HepG2 (cell line): ENCODE measurements around the gene PARK7. TPM values are rescaled to one million over a fixed set of nuclear protein-coding genes. Genes with fewer than 3 reads are reported as not detected.

Experiments
- CCDC6 ChIP-seq: sonication (generic); formaldehyde crosslinking; IDR thresholded peaks from 2 replicates; pipeline ENCODE4 v1.8.1; 2022; ENCODE audit warnings: mild to moderate bottlenecking, missing genetic modification reagents, moderate library complexity
- FLYWCH1 ChIP-seq: sonication (generic); formaldehyde crosslinking; IDR thresholded peaks from 2 replicates; pipeline ENCODE4 v1.8.1; 2023; ENCODE audit warnings: mild to moderate bottlenecking, missing genetic modification reagents
- FOSL2 ChIP-seq: sonication (generic); formaldehyde crosslinking; IDR thresholded peaks from 2 replicates; pipeline ENCODE4 v1.4.0; 2020; ENCODE audit warnings: missing genetic modification reagents
- HOXA3 ChIP-seq: sonication (generic); formaldehyde crosslinking; IDR thresholded peaks from 2 replicates; pipeline ENCODE4 v1.5.0; 2020; ENCODE audit warnings: missing genetic modification reagents
- KDM4B ChIP-seq: sonication (generic); formaldehyde crosslinking; IDR thresholded peaks from 2 replicates; pipeline ENCODE4 v1.4.0; 2020; ENCODE audit warnings: missing genetic modification reagents
- NBN ChIP-seq: fragments of 450-650 bp; conservative IDR thresholded peaks from 2 replicates; pipeline ENCODE4 v1.6.1; 2017
- NCOA1 ChIP-seq: sonication (generic); formaldehyde crosslinking; IDR thresholded peaks from 2 replicates; pipeline ENCODE4 v1.9.0; 2021; ENCODE audit warnings: missing genetic modification reagents
- PLSCR1 ChIP-seq: sonication (generic); formaldehyde crosslinking; IDR thresholded peaks from 2 replicates; pipeline ENCODE4 v1.5.0; 2020; ENCODE audit warnings: missing genetic modification reagents, mild to moderate bottlenecking, borderline replicate concordance
- RBFOX2 ChIP-seq: fragments of 200-400 bp; formaldehyde crosslinking; IDR thresholded peaks from 2 replicates; pipeline ENCODE4 v1.6.1; 2017; ENCODE audit warnings: low read depth, mild to moderate bottlenecking, low read length
- RBM22 ChIP-seq: fragments of 200-400 bp; formaldehyde crosslinking; optimal IDR thresholded peaks from 2 replicates; pipeline ENCODE3; 2017; ENCODE audit warnings: mild to moderate bottlenecking, low read length, moderate library complexity
- RFX5 ChIP-seq: IDR thresholded peaks from 2 replicates; pipeline ENCODE4 v1.6.1; 2011; ENCODE audit warnings: low read depth, low read length, improper control_type of control experiment
- SAP130 ChIP-seq: IDR thresholded peaks from 2 replicates; pipeline ENCODE4 v1.6.1; 2016; ENCODE audit warnings: low read depth
- SIX4 ChIP-seq: sonication (generic); formaldehyde crosslinking; IDR thresholded peaks from 2 replicates; pipeline ENCODE4 v1.4.0; 2020; ENCODE audit warnings: missing genetic modification reagents
- SMARCC2 ChIP-seq: fragments of 450-650 bp; IDR thresholded peaks from 2 replicates; pipeline ENCODE4 v1.6.1; 2017; ENCODE audit warnings: antibody characterized with exemption, mild to moderate bottlenecking
- TGIF2 ChIP-seq: IDR thresholded peaks from 2 replicates; pipeline ENCODE4 v1.6.1; 2016; ENCODE audit warnings: control low read depth, missing compliant biosample characterization
- THAP11 ChIP-seq: IDR thresholded peaks from 2 replicates; pipeline ENCODE4 v1.6.1; 2016; ENCODE audit warnings: missing biosample characterization, missing genetic modification reagents
- TOPORS ChIP-seq: sonication (generic); formaldehyde crosslinking; IDR thresholded peaks from 2 replicates; pipeline ENCODE4 v1.8.0; 2023; ENCODE audit warnings: mild to moderate bottlenecking, missing genetic modification reagents
- ZFP36L1 ChIP-seq: sonication (generic); formaldehyde crosslinking; IDR thresholded peaks from 2 replicates; pipeline ENCODE4 v1.8.0; 2022; ENCODE audit warnings: mild to moderate bottlenecking, missing genetic modification reagents, moderate library complexity
- ZNF3 ChIP-seq: IDR thresholded peaks from 2 replicates; pipeline ENCODE4 v1.7.0; 2017; ENCODE audit warnings: inconsistent platforms
- ZNF513 ChIP-seq: sonication (generic); formaldehyde crosslinking; conservative IDR thresholded peaks from 2 replicates; pipeline ENCODE4 v1.5.0; 2020; ENCODE audit warnings: missing genetic modification reagents
- ZNF720 ChIP-seq: sonication (generic); formaldehyde crosslinking; IDR thresholded peaks from 2 replicates; pipeline ENCODE4 v1.4.0; 2020; ENCODE audit warnings: missing genetic modification reagents
- polyA plus RNA-seq, 8 experiments: library from polyadenylated mRNA; depleted of rRNA in 3 of 8; stranded (reverse) in 7 of 8; unstranded in 1 of 8; fragments of >200 nt; fragmentation: Illumina TruSeq in 4 of 8; extraction: Trizol in 4 of 8; gene quantifications; 2 replicates each; pipeline versions ENCODE4 v1.2.1 to v1.2.3, GENCODE V29; 2011 to 2016; ENCODE audit warnings: low read depth in 4 of 8, missing spikeins in 1 of 8, mixed read lengths in 1 of 8; ENCODE audit not compliant: insufficient read depth in 1 of 8
- total RNA-seq, 5 experiments: library from RNA; depleted of rRNA; stranded (reverse); fragments of >200 nt; fragmentation: Illumina TruSeq; extraction: Trizol; gene quantifications; 2 replicates each; pipeline ENCODE4 v1.2.3, GENCODE V29; 2016; ENCODE audit warnings: low read depth in 1 of 5
- TF ChIP-seq, protein P1 (sequence below): sonication (generic); formaldehyde crosslinking; IDR thresholded peaks from 2 replicates; pipeline ENCODE4 v1.5.0; 2020; ENCODE audit warnings: mild to moderate bottlenecking, missing genetic modification reagents, moderate library complexity
- TF ChIP-seq, protein P2 (sequence below): sonication (generic); formaldehyde crosslinking; IDR thresholded peaks from 2 replicates; pipeline ENCODE4 v1.4.0; 2020; ENCODE audit warnings: missing genetic modification reagents, borderline replicate concordance

PARK7 gene
- total and polyA plus RNA-seq, 2 of the 13 experiments (the other 11 are each of a cell fraction or from before 2014, with no cell fraction given), result 212 to 296 TPM

DNA sequence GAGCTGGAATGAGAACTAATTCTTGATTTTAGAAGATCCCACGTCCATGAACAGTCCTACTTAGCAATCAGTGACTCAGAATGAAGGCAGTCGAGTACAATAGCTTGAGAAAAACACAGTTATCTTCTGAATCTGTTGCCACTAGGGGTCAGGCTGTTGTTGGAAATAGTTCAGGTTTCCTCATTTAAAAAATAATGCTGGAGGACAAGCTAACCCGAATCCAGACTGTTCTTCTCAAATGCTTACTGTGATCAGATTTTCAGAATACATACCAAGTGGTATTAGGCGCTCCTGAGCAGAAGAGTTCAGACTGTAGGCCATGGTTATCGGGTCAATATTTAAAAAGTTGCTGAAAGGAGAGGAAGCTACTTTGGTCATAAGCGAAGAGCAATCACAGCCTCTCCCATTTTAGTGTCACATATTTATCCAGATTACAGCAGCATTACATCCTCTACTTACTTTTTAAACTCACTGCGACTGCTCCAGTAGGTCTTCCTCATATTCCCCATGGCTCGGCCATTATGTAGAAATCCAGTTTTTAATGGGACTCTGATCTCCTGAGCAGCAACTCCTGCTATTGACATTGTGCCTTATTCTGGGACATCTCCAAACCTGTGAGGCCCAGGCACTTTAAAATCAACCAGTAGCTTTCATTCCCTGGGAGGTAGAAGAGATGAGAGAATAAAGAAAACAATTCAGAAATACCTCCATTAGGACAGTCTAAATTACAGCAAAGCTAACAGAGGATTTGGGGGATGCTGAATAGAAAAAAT lies 53.7 kb downstream of the PARK7 start (continued):
- TF ChIP-seq, protein P1, sequence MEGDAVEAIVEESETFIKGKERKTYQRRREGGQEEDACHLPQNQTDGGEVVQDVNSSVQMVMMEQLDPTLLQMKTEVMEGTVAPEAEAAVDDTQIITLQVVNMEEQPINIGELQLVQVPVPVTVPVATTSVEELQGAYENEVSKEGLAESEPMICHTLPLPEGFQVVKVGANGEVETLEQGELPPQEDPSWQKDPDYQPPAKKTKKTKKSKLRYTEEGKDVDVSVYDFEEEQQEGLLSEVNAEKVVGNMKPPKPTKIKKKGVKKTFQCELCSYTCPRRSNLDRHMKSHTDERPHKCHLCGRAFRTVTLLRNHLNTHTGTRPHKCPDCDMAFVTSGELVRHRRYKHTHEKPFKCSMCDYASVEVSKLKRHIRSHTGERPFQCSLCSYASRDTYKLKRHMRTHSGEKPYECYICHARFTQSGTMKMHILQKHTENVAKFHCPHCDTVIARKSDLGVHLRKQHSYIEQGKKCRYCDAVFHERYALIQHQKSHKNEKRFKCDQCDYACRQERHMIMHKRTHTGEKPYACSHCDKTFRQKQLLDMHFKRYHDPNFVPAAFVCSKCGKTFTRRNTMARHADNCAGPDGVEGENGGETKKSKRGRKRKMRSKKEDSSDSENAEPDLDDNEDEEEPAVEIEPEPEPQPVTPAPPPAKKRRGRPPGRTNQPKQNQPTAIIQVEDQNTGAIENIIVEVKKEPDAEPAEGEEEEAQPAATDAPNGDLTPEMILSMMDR, result peak; percentile 50; the same call in 1 of the 2 replicates
- TF ChIP-seq CCDC6 (CRISPR knock-in tag) (0 out of 2 replicates have a peak, but pooled peaks have one; percentile 31), RFX5 (0 out of 2 replicates have a peak, but pooled peaks have one; percentile 45), NBN (no peak), ZNF3 (CRISPR knock-in tag) (no peak), KDM4B (no peak), FOSL2 (CRISPR knock-in tag) (0 out of 2 replicates have a peak, but pooled peaks have one; percentile 17), TOPORS (CRISPR knock-in tag) (no peak), THAP11 (peak; percentile 13; the same call in 1 of the 2 replicates), ZFP36L1 (CRISPR knock-in tag) (peak; percentile 57; the same call in 1 of the 2 replicates), SMARCC2 (no peak), SIX4 (CRISPR knock-in tag) (no peak), SAP130 (CRISPR knock-in tag) (no peak), RBFOX2 (peak; percentile 51), FLYWCH1 (CRISPR knock-in tag) (no peak), ZNF720 (CRISPR knock-in tag) (no peak), TGIF2 (CRISPR knock-in tag) (0 out of 2 replicates have a peak, but pooled peaks have one; percentile 29), NCOA1 (CRISPR knock-in tag) (no peak), RBM22 (peak; percentile 88), PLSCR1 (CRISPR knock-in tag) (no peak), HOXA3 (no peak), ZNF513 (no peak)
- TF ChIP-seq, protein P2, sequence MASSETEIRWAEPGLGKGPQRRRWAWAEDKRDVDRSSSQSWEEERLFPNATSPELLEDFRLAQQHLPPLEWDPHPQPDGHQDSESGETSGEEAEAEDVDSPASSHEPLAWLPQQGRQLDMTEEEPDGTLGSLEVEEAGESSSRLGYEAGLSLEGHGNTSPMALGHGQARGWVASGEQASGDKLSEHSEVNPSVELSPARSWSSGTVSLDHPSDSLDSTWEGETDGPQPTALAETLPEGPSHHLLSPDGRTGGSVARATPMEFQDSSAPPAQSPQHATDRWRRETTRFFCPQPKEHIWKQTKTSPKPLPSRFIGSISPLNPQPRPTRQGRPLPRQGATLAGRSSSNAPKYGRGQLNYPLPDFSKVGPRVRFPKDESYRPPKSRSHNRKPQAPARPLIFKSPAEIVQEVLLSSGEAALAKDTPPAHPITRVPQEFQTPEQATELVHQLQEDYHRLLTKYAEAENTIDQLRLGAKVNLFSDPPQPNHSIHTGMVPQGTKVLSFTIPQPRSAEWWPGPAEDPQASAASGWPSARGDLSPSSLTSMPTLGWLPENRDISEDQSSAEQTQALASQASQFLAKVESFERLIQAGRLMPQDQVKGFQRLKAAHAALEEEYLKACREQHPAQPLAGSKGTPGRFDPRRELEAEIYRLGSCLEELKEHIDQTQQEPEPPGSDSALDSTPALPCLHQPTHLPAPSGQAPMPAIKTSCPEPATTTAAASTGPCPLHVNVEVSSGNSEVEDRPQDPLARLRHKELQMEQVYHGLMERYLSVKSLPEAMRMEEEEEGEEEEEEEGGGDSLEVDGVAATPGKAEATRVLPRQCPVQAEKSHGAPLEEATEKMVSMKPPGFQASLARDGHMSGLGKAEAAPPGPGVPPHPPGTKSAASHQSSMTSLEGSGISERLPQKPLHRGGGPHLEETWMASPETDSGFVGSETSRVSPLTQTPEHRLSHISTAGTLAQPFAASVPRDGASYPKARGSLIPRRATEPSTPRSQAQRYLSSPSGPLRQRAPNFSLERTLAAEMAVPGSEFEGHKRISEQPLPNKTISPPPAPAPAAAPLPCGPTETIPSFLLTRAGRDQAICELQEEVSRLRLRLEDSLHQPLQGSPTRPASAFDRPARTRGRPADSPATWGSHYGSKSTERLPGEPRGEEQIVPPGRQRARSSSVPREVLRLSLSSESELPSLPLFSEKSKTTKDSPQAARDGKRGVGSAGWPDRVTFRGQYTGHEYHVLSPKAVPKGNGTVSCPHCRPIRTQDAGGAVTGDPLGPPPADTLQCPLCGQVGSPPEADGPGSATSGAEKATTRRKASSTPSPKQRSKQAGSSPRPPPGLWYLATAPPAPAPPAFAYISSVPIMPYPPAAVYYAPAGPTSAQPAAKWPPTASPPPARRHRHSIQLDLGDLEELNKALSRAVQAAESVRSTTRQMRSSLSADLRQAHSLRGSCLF (CRISPR knock-in tag), result no peak
